Loucy (cell line): ENCODE measurements around the gene SLC7A9.

Source experiments
- H2AFZ ChIP-seq: fragments of 200-600 bp; sonication (generic); 2 replicates; pipeline ENCODE4 v1.6.0; 2016; ENCODE audit warnings: antibody characterized with exemption, mild to moderate bottlenecking, low read length, moderate library complexity
- H3F3A ChIP-seq: fragments of 200-600 bp; 2 replicates; pipeline ENCODE4 v1.6.0; 2016; ENCODE audit warnings: antibody characterized with exemption, low read depth, mild to moderate bottlenecking
- H3K27me3 ChIP-seq: fragments of 200-600 bp; sonication (generic); 2 replicates; pipeline ENCODE4 v1.6.1; 2014; ENCODE audit warnings: low read length, mild to moderate bottlenecking; ENCODE audit not compliant: insufficient read depth, poor library complexity, severe bottlenecking
- H3K36me3 ChIP-seq: fragments of 200-600 bp; sonication (generic); 2 replicates; pipeline ENCODE4 v1.6.1; 2016; ENCODE audit warnings: low read length; ENCODE audit not compliant: insufficient read depth
- H3K4me1 ChIP-seq: fragments of 200-600 bp; sonication (generic); 2 replicates; pipeline ENCODE4 v1.5.1; 2014; ENCODE audit warnings: low read length, mild to moderate bottlenecking; ENCODE audit not compliant: insufficient read depth, poor library complexity, severe bottlenecking
- H3K4me2 ChIP-seq: fragments of 200-600 bp; sonication (generic); 2 replicates; pipeline ENCODE4 v1.6.0; 2014; ENCODE audit warnings: antibody characterized with exemption, low read length, low read depth, mild to moderate bottlenecking; ENCODE audit not compliant: poor library complexity, severe bottlenecking
- H3K4me3 ChIP-seq: fragments of 200-600 bp; sonication (generic); 2 replicates; pipeline ENCODE4 v1.5.1; 2014; ENCODE audit warnings: low read length, mild to moderate bottlenecking, mixed read lengths; ENCODE audit not compliant: poor library complexity, severe bottlenecking
- H3K79me2 ChIP-seq: fragments of 200-600 bp; sonication (generic); 2 replicates; pipeline ENCODE4 v1.6.1; 2014; ENCODE audit warnings: low read length; ENCODE audit not compliant: insufficient read depth
- H3K9ac ChIP-seq: fragments of 200-600 bp; sonication (generic); 2 replicates; pipeline ENCODE4 v1.6.0; 2014; ENCODE audit warnings: mild to moderate bottlenecking, low read depth, low read length, moderate library complexity; ENCODE audit not compliant: poor library complexity, severe bottlenecking
- H3K9me2 ChIP-seq: fragments of 200-600 bp; sonication (generic); replicated peaks from 2 replicates; pipeline ENCODE4 v1.6.1; 2016; ENCODE audit warnings: low read depth, low read length, mixed read lengths
- H3K9me3 ChIP-seq: fragments of 200-600 bp; sonication (generic); 2 replicates; pipeline ENCODE4 v1.6.1; 2014; ENCODE audit warnings: mild to moderate bottlenecking, antibody characterized with exemption, low read length, low read depth; ENCODE audit not compliant: insufficient read depth
- H4K20me1 ChIP-seq: fragments of 200-600 bp; sonication (generic); 2 replicates; pipeline ENCODE4 v1.6.0; 2014; ENCODE audit warnings: antibody characterized with exemption, low read length, mild to moderate bottlenecking; ENCODE audit not compliant: insufficient read depth, poor library complexity, severe bottlenecking
- EZH2phosphoT487 ChIP-seq: fragments of 200-600 bp; IDR thresholded peaks from 2 replicates; pipeline ENCODE4 v1.6.1; 2018; ENCODE audit warnings: antibody characterized with exemption, mild to moderate bottlenecking, moderate library complexity, borderline replicate concordance
- TF ChIP-seq, protein P1 (sequence below): fragments of 200-600 bp; sonication (generic); conservative IDR thresholded peaks from 2 replicates; pipeline ENCODE4 v1.5.1; 2014; ENCODE audit warnings: mild to moderate bottlenecking, antibody characterized with exemption, low read length

SLC7A9 gene

DNA sequence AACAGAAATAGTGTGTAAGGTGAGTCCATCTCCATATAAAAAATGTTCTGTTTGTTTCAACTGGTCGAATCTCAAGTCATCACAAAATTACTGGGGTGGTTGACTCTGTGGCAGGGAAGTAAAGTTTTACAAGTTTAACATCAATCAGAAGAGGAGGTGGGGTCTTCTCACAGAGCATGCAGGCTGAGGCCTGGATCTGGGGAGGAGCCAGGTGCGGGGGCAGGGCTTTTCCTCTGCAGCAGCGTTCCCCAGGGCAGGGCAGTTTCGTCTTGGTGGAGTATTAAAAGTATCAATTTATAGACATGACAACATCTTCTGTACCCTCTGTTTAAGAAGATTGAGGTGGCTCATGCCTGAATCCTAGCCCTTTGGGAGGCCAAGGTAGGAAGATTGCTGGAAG lies 68.8 kb downstream of the SLC7A9 start:
- H3K79me2 ChIP-seq: no peaks in the 10 kb centered on the region
- H3F3A ChIP-seq: no peaks in the 10 kb centered on the region
- H3K36me3 ChIP-seq: no peaks in the 10 kb centered on the region
- H3K9me2 ChIP-seq: no peaks in the 10 kb centered on the region
- peaks cover 3% of the 10 kb centered on the region for H3K4me1 ChIP-seq
- no peaks in the 10 kb centered on the region for H3K27me3 ChIP-seq
- no peak overlapping the region for H3K9ac ChIP-seq
- TF ChIP-seq, protein P1, sequence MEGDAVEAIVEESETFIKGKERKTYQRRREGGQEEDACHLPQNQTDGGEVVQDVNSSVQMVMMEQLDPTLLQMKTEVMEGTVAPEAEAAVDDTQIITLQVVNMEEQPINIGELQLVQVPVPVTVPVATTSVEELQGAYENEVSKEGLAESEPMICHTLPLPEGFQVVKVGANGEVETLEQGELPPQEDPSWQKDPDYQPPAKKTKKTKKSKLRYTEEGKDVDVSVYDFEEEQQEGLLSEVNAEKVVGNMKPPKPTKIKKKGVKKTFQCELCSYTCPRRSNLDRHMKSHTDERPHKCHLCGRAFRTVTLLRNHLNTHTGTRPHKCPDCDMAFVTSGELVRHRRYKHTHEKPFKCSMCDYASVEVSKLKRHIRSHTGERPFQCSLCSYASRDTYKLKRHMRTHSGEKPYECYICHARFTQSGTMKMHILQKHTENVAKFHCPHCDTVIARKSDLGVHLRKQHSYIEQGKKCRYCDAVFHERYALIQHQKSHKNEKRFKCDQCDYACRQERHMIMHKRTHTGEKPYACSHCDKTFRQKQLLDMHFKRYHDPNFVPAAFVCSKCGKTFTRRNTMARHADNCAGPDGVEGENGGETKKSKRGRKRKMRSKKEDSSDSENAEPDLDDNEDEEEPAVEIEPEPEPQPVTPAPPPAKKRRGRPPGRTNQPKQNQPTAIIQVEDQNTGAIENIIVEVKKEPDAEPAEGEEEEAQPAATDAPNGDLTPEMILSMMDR: no peak
- TF ChIP-seq EZH2phosphoT487: no peak
- H4K20me1 ChIP-seq: no peaks in the 10 kb centered on the region
- H3K9me3 ChIP-seq: no peaks in the 10 kb centered on the region
- no peak overlapping the region for H3K4me3 ChIP-seq
- peak overlapping the region; percentile 48; the same call in 1 of the 2 replicates for H2AFZ ChIP-seq
- H3K4me2 ChIP-seq: no peak overlapping the region

DNA sequence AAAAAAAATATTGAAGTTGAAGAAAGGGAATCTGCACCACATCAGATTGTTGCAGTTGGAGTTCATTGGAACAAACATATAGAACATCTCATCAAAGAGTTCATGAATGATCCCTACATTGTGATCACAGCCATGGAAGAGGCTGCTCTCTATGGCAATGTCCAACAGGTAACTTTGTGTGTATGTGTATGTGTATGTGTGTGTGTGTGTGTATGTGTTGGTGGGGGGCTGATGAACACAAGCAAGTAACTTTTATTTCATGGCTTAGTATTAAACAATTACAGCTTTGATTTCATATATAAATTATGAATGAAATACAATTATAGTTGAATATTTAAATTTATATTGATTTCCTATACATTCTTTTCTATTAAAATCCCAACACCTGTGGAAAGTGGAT lies 69.4 kb downstream of the SLC7A9 start:
- no peak for TF ChIP-seq EZH2phosphoT487
- TF ChIP-seq, protein P1: no peak
- H3K4me2 ChIP-seq: no peak overlapping the region
- H3F3A ChIP-seq: no peaks in the 10 kb centered on the region
- no peaks in the 10 kb centered on the region for H4K20me1 ChIP-seq
- no peak overlapping the region for H3K4me3 ChIP-seq
- H3K9me2 ChIP-seq: no peaks in the 10 kb centered on the region
- H3K9me3 ChIP-seq: no peaks in the 10 kb centered on the region
- no peak overlapping the region for H2AFZ ChIP-seq
- no peak overlapping the region for H3K9ac ChIP-seq
- H3K27me3 ChIP-seq: no peaks in the 10 kb centered on the region
- no peaks in the 10 kb centered on the region for H3K36me3 ChIP-seq
- no peaks in the 10 kb centered on the region for H3K79me2 ChIP-seq
- peaks cover 3% of the 10 kb centered on the region for H3K4me1 ChIP-seq

DNA sequence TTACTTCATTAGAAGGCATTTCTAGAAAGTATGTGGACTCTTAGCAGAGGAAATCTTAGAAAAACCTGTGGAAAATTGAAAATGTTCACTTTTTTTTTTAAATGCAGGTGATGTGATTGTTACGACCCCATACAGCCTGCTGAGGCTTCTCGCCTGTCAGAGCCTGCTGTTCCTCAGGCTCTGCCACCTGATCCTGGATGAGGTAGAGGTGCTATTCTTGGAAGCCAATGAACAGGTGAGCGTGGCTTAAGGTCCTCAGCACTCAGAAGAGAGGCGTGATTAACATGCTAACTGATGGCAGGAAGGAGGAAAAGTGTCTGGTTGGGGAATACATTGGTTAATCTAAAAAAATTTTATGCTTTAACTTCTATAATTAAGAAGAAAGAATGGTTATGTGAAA lies 71.4 kb downstream of the SLC7A9 start:
- Histone ChIP-seq H3F3A (no peaks in the 10 kb centered on the region), H3K9ac (no peak overlapping the region), H3K27me3 (no peaks in the 10 kb centered on the region), H3K9me3 (no peaks in the 10 kb centered on the region), H3K4me3 (no peak overlapping the region), H4K20me1 (no peaks in the 10 kb centered on the region), H2AFZ (no peak overlapping the region), H3K4me2 (no peak overlapping the region), H3K36me3 (no peaks in the 10 kb centered on the region), H3K9me2 (no peaks in the 10 kb centered on the region), H3K4me1 (peaks cover 3% of the 10 kb centered on the region), H3K79me2 (no peaks in the 10 kb centered on the region)
- no peak for TF ChIP-seq EZH2phosphoT487
- TF ChIP-seq, protein P1: no peak
